AG10803 (cell line): Measurements from ENCODE around the gene ITGAD.

Experiments
- DNase-seq: peaks from one replicate; pipeline ENCODE4 v3.0.0; 2010; ENCODE audit warnings: low read depth
- H3K4me3 ChIP-seq: 2 replicates; pipeline ENCODE4 v1.5.1; 2011; ENCODE audit warnings: mild to moderate bottlenecking, low read length, control low read depth
- TF ChIP-seq, protein P1 (sequence below): conservative IDR thresholded peaks from 2 replicates; pipeline ENCODE4 v1.5.1; 2011; ENCODE audit warnings: mild to moderate bottlenecking, low read length, control low read depth, inconsistent platforms

Gene ITGAD

DNA sequence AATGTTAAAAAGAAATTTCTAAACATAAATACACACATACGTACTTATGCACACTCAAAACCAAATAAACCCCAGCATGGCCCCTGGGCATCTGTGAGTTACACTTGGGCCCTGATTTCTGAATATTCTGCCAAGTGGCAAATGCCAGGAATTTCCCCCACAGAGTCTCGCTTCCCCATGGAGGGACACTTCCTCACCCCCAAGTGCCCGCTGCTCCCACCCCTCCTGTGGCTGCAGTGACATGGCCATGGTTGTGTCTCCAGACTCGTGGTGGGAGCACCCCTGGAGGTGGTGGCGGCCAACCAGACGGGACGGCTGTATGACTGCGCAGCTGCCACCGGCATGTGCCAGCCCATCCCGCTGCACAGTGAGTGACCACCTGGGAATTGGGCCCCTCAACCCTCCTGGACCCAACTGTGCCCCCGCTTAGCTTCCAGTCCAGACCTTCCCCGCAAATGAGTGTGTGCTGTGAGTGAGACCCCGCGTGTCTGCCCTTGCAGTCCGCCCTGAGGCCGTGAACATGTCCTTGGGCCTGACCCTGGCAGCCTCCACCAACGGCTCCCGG, 4.0 kb downstream of the ITGAD start:
- DNase-seq = no peak
- no peak overlapping the region for H3K4me3 ChIP-seq
- TF ChIP-seq, protein P1, sequence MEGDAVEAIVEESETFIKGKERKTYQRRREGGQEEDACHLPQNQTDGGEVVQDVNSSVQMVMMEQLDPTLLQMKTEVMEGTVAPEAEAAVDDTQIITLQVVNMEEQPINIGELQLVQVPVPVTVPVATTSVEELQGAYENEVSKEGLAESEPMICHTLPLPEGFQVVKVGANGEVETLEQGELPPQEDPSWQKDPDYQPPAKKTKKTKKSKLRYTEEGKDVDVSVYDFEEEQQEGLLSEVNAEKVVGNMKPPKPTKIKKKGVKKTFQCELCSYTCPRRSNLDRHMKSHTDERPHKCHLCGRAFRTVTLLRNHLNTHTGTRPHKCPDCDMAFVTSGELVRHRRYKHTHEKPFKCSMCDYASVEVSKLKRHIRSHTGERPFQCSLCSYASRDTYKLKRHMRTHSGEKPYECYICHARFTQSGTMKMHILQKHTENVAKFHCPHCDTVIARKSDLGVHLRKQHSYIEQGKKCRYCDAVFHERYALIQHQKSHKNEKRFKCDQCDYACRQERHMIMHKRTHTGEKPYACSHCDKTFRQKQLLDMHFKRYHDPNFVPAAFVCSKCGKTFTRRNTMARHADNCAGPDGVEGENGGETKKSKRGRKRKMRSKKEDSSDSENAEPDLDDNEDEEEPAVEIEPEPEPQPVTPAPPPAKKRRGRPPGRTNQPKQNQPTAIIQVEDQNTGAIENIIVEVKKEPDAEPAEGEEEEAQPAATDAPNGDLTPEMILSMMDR = no peak

DNA sequence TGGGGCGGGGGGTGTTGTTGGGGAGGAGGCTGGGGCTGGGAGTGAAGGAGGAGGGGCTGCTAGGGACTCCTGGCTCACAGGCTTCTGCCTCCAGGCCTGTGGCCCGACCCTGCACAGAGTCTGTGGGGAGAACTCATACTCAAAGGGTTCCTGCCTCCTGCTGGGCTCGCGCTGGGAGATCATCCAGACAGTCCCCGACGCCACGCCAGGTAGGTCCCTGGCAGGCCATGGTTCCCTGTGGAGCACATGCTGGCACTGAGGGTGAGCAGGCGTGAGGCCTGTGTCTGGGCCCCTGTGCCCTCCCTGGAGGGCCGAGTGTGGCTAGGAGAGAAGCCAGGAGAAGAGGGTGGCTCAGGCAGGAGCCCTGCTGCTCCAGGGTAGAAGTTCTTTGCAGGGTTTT, 4.6 kb downstream of the ITGAD start:
- H3K4me3 ChIP-seq = no peak overlapping the region
- TF ChIP-seq, protein P1 = no peak
- DNase-seq = no peak

DNA sequence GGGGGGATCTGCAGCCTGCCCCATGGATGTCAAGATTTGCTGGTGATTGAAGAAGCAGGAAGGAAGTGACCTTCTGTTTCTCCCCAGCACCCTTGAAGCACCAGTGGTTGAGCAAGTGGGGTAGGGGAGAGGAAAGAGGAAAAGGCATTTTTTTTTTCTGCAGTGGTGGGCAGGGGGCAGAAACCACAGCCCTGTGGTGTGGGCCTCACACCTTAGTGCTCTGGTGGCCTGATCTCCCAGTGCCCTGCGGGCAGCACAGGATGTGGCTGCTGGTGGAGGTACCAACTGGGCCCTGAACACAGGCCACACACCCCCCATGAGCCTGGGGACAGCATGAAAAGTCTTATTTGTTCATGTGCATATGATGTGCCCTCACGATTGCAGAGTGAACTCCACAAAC, 7.1 kb downstream of the ITGAD start:
- no peak for DNase-seq
- TF ChIP-seq, protein P1 = no peak
- H3K4me3 ChIP-seq = no peak overlapping the region

DNA sequence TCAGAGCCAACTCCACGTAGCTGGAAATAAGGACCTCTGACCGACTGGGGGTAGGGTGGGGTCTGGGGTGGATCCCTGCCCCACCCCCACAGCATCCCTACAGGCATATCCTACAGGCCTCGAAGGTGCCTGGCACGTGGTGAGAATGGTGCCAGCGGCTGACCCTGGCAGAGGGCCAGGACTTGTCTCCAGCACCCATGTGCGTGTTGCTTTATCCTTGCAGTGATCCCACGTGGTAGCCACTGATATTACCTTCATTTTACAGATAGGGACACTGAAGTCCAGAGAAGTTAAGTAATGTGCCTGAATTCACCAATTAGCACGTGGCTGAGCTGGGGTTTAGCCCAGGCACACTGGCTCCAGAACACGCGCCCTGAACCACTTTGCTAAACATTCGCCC, 8.3 kb downstream of the ITGAD start:
- TF ChIP-seq, protein P1 = no peak
- H3K4me3 ChIP-seq = no peak overlapping the region
- no peak for DNase-seq

DNA sequence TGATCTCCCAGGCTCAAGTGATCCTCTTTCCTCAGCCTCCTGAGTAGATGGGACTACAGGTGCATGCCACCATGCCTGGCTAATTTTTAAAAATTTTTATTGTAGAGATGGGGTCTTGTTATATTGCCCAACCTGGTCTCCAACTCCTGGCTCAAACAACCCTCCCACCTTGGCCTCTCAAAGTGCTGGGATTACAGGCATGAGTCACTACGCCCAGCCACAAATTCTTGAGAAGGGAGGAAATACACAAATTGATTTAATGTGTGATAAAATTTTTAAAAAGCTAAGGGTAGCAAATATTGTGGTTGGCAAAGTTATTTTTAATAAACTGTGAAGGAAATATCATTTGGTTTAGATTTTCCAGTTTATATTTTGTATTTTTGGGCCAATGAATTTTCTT, 9.6 kb downstream of the ITGAD start:
- DNase-seq = peak; percentile 6
- H3K4me3 ChIP-seq = no peak overlapping the region
- TF ChIP-seq, protein P1 = no peak

DNA sequence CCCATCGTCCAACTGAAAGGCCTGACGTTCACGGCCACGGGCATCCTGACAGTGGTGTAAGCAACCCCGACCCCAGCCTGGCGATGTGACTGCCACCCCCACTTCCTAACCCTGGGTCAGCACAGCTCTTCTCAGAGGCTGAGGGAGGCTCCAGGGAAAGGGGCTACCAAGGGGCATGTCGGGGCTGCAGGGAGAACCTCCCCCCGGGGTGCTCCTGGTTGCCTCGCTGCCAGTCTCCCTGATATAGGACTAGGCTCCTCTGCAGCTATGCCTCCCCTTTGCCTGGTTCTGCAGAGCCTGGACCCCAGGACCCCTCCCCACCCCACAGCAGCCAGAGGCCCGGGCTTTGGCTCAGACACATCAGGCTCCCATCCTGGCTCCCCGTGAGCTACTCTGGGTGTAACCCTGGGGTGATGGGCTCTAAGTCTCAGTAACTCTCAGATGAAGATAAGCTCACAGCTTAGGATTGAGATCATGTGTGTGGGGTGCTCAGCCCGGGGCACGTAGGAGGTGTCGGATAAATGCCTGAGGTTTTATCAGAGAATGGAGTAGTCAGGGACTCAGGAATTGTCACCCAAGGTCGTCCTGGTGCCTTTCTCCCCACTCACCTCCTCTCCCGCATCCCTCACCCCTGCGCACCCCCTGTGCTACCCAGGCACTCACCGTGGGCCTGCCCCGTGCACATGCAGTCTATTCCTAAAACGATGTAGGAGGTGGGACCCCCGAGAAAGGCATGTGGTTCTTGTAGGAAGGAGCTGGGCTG, 10.6 kb downstream of the ITGAD start:
- H3K4me3 ChIP-seq = peak overlapping the region; percentile 55
- no peak for DNase-seq
- TF ChIP-seq, protein P1 = no peak

DNA sequence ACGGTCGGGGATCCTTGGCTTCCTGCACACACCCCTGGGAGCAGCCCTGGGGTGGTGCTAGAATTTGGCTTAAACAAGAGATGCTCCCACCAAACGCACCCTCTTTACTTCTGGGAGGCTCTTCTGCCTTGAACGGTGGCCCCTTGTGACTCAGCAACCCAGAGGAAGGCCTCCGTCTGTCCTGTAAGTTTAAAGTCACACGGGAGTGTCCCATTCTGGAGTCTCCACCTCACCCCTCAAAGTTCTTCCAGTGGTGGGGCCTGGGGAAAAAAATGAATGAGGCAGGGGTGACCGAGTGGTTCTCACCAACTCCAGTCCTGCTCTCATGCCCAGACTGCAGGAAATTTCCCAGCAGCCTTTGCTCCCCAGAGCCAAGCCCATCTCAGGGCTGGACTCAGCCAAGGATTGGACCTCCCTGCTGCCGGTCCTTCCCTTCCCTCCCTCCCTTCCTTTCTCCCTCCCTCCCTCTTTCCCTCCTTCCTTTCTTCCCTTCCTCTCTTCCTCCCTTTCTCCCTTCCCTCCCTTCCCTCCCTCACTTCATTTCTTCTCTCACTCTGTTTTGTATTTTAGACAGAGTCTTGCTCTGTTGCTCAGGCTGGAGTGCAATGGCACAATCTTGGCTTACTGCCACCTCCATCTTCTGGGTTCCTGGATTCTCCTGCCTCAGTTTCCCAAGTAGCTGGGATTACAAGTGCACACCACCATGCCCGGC, 11.4 kb downstream of the ITGAD start:
- DNase-seq = peak; percentile 59

More for the DNA sequence above, 11.4 kb downstream of the ITGAD start:
- TF ChIP-seq, protein P1 = no peak
- peak overlapping the region; percentile 55 for H3K4me3 ChIP-seq
